BJ (cell line): ENCODE measurements around the gene SERPINE1. TPM values are rescaled to one million over a fixed set of nuclear protein-coding genes. Genes with fewer than 3 reads are reported as not detected.

Experiments used
- CTCF ChIA-PET: fragments of 350-600 bp; formaldehyde crosslinking; extraction: SDS; loops from one replicate; lab custom pipeline; 2021; ENCODE audit warnings: antibody characterized with exemption, inconsistent platforms; lab: Yijun Ruan, JAX
- POLR2A ChIA-PET: fragments of 300-600 bp; sonication (Branson Sonifier 250); formaldehyde crosslinking; extraction: SDS; loops from one replicate; lab custom pipeline; 2021; ENCODE audit warnings: antibody characterized with exemption; lab: Charles Lee
- DNase-seq: peaks from one replicate; pipeline ENCODE4 v3.0.0-alpha.2; 2011; ENCODE audit warnings: low read depth
- H3K27me3 ChIP-seq: 2 replicates; pipeline ENCODE4 v1.6.0; 2011; ENCODE audit warnings: low read length; ENCODE audit not compliant: control insufficient read depth, insufficient read depth
- H3K36me3 ChIP-seq: 2 replicates; pipeline ENCODE4 v1.5.1; 2011; ENCODE audit warnings: low read length; ENCODE audit not compliant: control insufficient read depth, insufficient read depth
- H3K4me3 ChIP-seq: 2 replicates; pipeline ENCODE4 v1.5.1; 2011; ENCODE audit warnings: low read depth, mild to moderate bottlenecking, control low read depth, low read length
- polyA plus RNA-seq: library from polyadenylated mRNA; depleted of rRNA; stranded (reverse); fragments of >200 nt; gene quantifications from 2 replicates; pipeline ENCODE4 v1.2.3, GENCODE V29; 2011
- TF ChIP-seq, protein P1 (sequence below): IDR thresholded peaks from 2 replicates; pipeline ENCODE4 v1.5.1; 2011; ENCODE audit warnings: low read depth, mild to moderate bottlenecking, control low read depth, inconsistent platforms, low read length, moderate library complexity; ENCODE audit not compliant: insufficient read depth

The SERPINE1 gene
- polyA plus RNA-seq, 1 experiment = 1,433 TPM

GRCh38 chr7:101133621-101134398 is 6.9 kb downstream of the SERPINE1 start:
- ChIA-PET POLR2A (interaction anchor here (0.6 to 1.1 kb wide), 2 partner anchors 34 to 48 kb away, joined by 3 read pairs; partner anchors contain the start of gene TRIM56), CTCF (interaction anchor here (0.8 to 2.4 kb wide), 16 partner anchors 9 to 239 kb away, joined by 3 to 21 read pairs (median 4); partner anchors contain the start of gene TRIM56)
- Histone ChIP-seq H3K4me3 (no peak overlapping the region), H3K36me3 (peaks cover 33% of the 10 kb centered on the region), H3K27me3 (no peaks in the 10 kb centered on the region)
- TF ChIP-seq, protein P1, sequence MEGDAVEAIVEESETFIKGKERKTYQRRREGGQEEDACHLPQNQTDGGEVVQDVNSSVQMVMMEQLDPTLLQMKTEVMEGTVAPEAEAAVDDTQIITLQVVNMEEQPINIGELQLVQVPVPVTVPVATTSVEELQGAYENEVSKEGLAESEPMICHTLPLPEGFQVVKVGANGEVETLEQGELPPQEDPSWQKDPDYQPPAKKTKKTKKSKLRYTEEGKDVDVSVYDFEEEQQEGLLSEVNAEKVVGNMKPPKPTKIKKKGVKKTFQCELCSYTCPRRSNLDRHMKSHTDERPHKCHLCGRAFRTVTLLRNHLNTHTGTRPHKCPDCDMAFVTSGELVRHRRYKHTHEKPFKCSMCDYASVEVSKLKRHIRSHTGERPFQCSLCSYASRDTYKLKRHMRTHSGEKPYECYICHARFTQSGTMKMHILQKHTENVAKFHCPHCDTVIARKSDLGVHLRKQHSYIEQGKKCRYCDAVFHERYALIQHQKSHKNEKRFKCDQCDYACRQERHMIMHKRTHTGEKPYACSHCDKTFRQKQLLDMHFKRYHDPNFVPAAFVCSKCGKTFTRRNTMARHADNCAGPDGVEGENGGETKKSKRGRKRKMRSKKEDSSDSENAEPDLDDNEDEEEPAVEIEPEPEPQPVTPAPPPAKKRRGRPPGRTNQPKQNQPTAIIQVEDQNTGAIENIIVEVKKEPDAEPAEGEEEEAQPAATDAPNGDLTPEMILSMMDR = no peak
- DNase-seq = no peak

DNA sequence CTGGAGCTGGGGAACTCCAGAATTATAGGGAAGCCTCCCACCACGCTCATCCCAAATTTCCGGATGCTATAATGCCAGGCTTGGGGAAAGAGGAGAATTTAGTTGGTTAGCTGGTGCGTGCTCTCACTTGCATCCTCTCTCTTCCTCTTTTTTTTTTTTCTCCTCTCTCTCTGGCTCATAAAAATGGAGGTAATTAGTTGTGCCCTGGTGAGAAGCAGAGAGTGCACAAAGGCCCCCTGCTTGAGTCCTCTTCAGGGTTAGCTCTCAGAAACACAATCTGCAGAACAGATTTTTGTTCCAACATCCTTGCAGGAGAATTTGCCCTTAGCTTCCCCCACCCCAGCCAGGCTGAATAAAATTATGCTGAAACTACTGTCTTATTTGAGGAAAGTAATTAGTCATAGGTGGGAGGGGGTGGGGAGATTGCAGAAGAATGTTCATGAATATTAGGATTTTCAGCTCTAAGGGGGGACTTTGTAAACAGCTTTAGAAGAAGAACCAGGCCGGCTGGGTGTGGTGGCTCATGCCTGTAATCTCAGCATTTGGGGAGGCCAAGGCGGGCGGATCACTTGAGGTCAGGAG is 7.6 kb downstream of the SERPINE1 start:
- DNase-seq = no peak
- POLR2A ChIA-PET = interaction anchor here (0.6 to 1.1 kb wide), 5 partner anchors 10 to 533 kb away, joined by 3 to 5 read pairs (median 3); partner anchors contain the start of gene TRIM56

DNA sequence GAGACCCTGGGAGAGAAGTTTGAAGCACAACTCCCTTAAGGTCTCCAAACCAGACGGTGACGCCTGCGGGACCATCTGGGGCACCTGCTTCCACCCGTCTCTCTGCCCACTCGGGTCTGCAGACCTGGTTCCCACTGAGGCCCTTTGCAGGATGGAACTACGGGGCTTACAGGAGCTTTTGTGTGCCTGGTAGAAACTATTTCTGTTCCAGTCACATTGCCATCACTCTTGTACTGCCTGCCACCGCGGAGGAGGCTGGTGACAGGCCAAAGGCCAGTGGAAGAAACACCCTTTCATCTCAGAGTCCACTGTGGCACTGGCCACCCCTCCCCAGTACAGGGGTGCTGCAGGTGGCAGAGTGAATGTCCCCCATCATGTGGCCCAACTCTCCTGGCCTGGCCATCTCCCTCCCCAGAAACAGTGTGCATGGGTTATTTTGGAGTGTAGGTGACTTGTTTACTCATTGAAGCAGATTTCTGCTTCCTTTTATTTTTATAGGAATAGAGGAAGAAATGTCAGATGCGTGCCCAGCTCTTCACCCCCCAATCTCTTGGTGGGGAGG is 10.8 kb downstream of the SERPINE1 start:
- H3K36me3 ChIP-seq = peaks cover 22% of the 10 kb centered on the region
- TF ChIP-seq, protein P1 = no peak
- CTCF ChIA-PET = interaction anchor here (0.6 to 4.6 kb wide), 10 partner anchors 11 to 145 kb away, joined by 3 to 25 read pairs (median 6); partner anchors contain the start of genes PLOD3, SERPINE1 and ZNHIT1
- DNase-seq = no peak
- no peaks in the 10 kb centered on the region for H3K27me3 ChIP-seq
- POLR2A ChIA-PET = no interaction called here
- H3K4me3 ChIP-seq = no peak overlapping the region

More for the DNA sequence above, 7.6 kb downstream of the SERPINE1 start:
- CTCF ChIA-PET = interaction anchor here (0.8 to 2.4 kb wide), 12 partner anchors 9 to 240 kb away, joined by 3 to 21 read pairs (median 4); partner anchors contain the start of gene TRIM56
- H3K27me3 ChIP-seq = no peaks in the 10 kb centered on the region
- no peak overlapping the region for H3K4me3 ChIP-seq
- TF ChIP-seq, protein P1 = no peak
- H3K36me3 ChIP-seq = peaks cover 33% of the 10 kb centered on the region

- ChIA-PET CTCF (interaction anchor here (0.6 to 10.4 kb wide), 15 partner anchors 9 to 144 kb away, joined by 3 to 158 read pairs (median 5); partner anchors contain the start of genes PLOD3, SERPINE1 and ZNHIT1), POLR2A (no interaction called here)
- H3K27me3 ChIP-seq = no peaks in the 10 kb centered on the region
- no peak overlapping the region for H3K4me3 ChIP-seq
- TF ChIP-seq, protein P1 = peak; percentile 86
- DNase-seq = peak; percentile 83
- H3K36me3 ChIP-seq = peaks cover 22% of the 10 kb centered on the region
Observed at GRCh38 chr7:101138213-101138870, 11.4 kb downstream of the SERPINE1 start.
